ENCODE results near the gene PRDM10. TPM values are rescaled to one million over a fixed set of nuclear protein-coding genes. Genes with fewer than 3 reads are reported as not detected.

The PRDM10 gene
- total and polyA plus RNA-seq, 10 of the 15 experiments (the other 5 are each of a cell fraction or from before 2014, with no cell fraction given) = 0.93 to 6.2 (median 4.1) TPM

DNA sequence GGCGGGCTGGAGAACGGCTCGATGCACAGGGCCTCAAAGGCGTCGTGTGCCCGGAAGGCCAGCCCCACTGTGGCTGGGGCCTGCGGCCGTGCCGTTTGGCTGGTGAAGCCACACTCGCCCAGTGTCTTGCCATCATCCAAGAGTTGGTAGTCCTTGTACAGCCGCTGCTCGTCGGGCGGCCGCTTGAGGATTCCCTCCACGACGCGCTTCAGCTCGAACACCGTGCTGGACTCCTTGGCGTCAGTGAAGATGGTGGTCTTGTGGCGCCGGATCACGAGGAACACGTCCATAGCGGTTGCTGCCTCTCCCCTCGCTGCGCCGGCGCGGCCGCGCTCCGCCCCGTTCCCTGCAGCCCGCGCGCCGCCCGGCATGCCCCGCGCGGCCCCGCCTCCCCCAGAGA, 30.3 kb upstream of the PRDM10 start (continued):
- TF ChIP-seq, protein P1, sequence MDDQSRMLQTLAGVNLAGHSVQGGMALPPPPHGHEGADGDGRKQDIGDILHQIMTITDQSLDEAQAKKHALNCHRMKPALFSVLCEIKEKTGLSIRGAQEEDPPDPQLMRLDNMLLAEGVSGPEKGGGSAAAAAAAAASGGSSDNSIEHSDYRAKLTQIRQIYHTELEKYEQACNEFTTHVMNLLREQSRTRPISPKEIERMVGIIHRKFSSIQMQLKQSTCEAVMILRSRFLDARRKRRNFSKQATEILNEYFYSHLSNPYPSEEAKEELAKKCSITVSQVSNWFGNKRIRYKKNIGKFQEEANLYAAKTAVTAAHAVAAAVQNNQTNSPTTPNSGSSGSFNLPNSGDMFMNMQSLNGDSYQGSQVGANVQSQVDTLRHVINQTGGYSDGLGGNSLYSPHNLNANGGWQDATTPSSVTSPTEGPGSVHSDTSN (IDR thresholded peaks at IDR 0.05; ENCODE audit: insufficient replicate concordance, low read depth, low read length) = no peak
- no peak for TF ChIP-seq GABPA (IDR thresholded peaks at IDR 0.05; ENCODE audit: low read depth)
- TF ChIP-seq HCFC1 (IDR thresholded peaks at IDR 0.05; ENCODE audit: low read length) = no peak
- TF ChIP-seq ZNF274 (IDR thresholded peaks at IDR 0.05; ENCODE audit: insufficient read depth, insufficient read length) = no peak
- no peak for TF ChIP-seq POU2F2 (IDR thresholded peaks at IDR 0.05; ENCODE audit: borderline replicate concordance, low read depth, low read length)
- TF ChIP-seq SUZ12 (IDR thresholded peaks at IDR 0.05; ENCODE audit: unreplicated experiment) = no peak

DNA sequence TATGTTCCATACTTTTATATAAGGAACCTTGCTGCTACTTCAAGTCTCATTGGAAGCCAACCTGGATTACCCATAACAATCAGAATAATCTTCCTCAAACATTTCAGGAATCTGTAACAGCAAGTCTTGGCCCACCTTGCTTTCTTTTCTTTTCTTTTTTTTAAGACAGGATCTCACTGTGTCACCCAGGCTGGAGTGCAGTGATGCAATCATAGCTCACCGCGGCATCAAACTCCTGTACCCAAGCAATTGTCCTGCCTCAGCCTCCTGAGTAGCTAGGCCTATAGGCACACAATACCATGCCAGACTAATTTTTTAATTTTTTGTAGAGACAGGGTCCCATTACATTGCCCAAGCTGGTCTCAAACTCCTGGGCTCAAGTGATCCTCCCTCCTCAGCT, 29.3 kb upstream of the PRDM10 start:
- Histone ChIP-seq H3K4me1 (ENCODE audit: control insufficient read depth, insufficient read depth, low read length) (no peaks in the 10 kb centered on the region), H3K9me3 (replicated peaks; ENCODE audit: control insufficient read depth, insufficient read depth, low read length) (no peaks in the 10 kb centered on the region), H3K27me3 (replicated peaks in 1 of 2; ENCODE audit: control insufficient read depth in 2 of 2, insufficient read depth in 2 of 2, low read length in 1 of 2) (no peaks in the 10 kb centered on the region; a peak in 2 of 4 replicates), H3K9ac (ENCODE audit: control insufficient read depth, insufficient read depth, low read length) (no peak overlapping the region), H3K4me2 (ENCODE audit: control insufficient read depth, insufficient read depth) (no peak overlapping the region), H2AFZ (ENCODE audit: control insufficient read depth, low read depth, low read length) (no peak overlapping the region), H4K20me1 (ENCODE audit: control insufficient read depth, insufficient read depth) (no peaks in the 10 kb centered on the region), H3K36me3 (ENCODE audit: control insufficient read depth in 2 of 2, insufficient read depth in 2 of 2, low read length in 1 of 2) (no peaks in the 10 kb centered on the region), H3K27ac (ENCODE audit: control insufficient read depth, insufficient read depth) (no peak overlapping the region), H3K4me3 (no peak overlapping the region), H3K79me2 (ENCODE audit: control insufficient read depth, insufficient read depth, low read length) (no peaks in the 10 kb centered on the region)
- CTCF ChIA-PET = no interaction called here
- POLR2A ChIA-PET = no interaction called here
- in situ Hi-C loops (cut with MboI) (no loop called here), intact Hi-C loops (cut with micrococcal nuclease; ENCODE audit: unreplicated experiment) (no loop called here)
- RAD21 ChIA-PET (ENCODE audit: unreplicated experiment) = no interaction called here
- WGBS (ENCODE audit: insufficient coverage, insufficient replicate concordance, low lambda C conversion rate, missing lambda C conversion rate) = 93% methylated on average over 2 of the region's 2 CpGs
- ATAC-seq (no peak), FAIRE-seq (no peak), DNase-seq (ENCODE audit: low read depth, low spot score) (no peak)
- SMC1A ChIA-PET (ENCODE audit: uncharacterized antibody, unreplicated experiment) = interaction anchor here (0.6 kb wide), 1 partner anchor 111 kb away, joined by 3 read pairs; no protein-coding TSS in a partner anchor
- BruUV-seq (replicated peaks) = no TSS peak
- TF ChIP-seq MYB (IDR thresholded peaks at IDR 0.05; ENCODE audit: borderline replicate concordance, low read depth, low read length) = no peak
- no peak for TF ChIP-seq BCL11A (IDR thresholded peaks at IDR 0.05; ENCODE audit: low read depth, low read length)
- TF ChIP-seq, protein P2, sequence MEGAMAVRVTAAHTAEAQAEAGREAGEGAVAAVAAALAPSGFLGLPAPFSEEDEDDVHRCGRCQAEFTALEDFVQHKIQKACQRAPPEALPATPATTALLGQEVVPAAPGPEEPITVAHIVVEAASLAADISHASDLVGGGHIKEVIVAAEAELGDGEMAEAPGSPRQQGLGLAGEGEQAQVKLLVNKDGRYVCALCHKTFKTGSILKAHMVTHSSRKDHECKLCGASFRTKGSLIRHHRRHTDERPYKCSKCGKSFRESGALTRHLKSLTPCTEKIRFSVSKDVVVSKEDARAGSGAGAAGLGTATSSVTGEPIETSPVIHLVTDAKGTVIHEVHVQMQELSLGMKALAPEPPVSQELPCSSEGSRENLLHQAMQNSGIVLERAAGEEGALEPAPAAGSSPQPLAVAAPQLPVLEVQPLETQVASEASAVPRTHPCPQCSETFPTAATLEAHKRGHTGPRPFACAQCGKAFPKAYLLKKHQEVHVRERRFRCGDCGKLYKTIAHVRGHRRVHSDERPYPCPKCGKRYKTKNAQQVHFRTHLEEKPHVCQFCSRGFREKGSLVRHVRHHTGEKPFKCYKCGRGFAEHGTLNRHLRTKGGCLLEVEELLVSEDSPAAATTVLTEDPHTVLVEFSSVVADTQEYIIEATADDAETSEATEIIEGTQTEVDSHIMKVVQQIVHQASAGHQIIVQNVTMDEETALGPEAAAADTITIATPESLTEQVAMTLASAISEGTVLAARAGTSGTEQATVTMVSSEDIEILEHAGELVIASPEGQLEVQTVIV (IDR thresholded peaks at IDR 0.05; ENCODE audit: borderline replicate concordance, partially characterized antibody) = no peak
- no peak for TF ChIP-seq BRCA1 (IDR thresholded peaks at IDR 0.05; ENCODE audit: low read depth, low read length)
- TF ChIP-seq NR2C2 (IDR thresholded peaks at IDR 0.05; ENCODE audit: borderline replicate concordance, control insufficient read depth, insufficient read length, low read depth) = no peak
- TF ChIP-seq RAD21 (IDR thresholded peaks at IDR 0.05; ENCODE audit: insufficient read depth, low read depth, low read length) = no peak
- no peak for TF ChIP-seq FOXK2 (IDR thresholded peaks at IDR 0.05)
- TF ChIP-seq RFX5 (IDR thresholded peaks at IDR 0.05; ENCODE audit: low read depth, low read length) = no peak
- TF ChIP-seq, protein P3, sequence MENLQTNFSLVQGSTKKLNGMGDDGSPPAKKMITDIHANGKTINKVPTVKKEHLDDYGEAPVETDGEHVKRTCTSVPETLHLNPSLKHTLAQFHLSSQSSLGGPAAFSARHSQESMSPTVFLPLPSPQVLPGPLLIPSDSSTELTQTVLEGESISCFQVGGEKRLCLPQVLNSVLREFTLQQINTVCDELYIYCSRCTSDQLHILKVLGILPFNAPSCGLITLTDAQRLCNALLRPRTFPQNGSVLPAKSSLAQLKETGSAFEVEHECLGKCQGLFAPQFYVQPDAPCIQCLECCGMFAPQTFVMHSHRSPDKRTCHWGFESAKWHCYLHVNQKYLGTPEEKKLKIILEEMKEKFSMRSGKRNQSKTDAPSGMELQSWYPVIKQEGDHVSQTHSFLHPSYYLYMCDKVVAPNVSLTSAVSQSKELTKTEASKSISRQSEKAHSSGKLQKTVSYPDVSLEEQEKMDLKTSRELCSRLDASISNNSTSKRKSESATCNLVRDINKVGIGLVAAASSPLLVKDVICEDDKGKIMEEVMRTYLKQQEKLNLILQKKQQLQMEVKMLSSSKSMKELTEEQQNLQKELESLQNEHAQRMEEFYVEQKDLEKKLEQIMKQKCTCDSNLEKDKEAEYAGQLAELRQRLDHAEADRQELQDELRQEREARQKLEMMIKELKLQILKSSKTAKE (IDR thresholded peaks at IDR 0.05; ENCODE audit: low read depth, poor library complexity, severe bottlenecking) = no peak
- no peak for TF ChIP-seq TCF12 (IDR thresholded peaks at IDR 0.05; ENCODE audit: low read depth, low read length)
- TF ChIP-seq ZNF622 (IDR thresholded peaks at IDR 0.05) = no peak
- TF ChIP-seq NR2C1 (IDR thresholded peaks at IDR 0.05) = no peak
- TF ChIP-seq EZH2 (IDR thresholded peaks at IDR 0.05; ENCODE audit: borderline replicate concordance, control insufficient read depth, low read depth, low read length) = no peak
- TF ChIP-seq MEF2B (IDR thresholded peaks at IDR 0.05; ENCODE audit: partially characterized antibody, poor library complexity, severe bottlenecking) = no peak

Measured in GM12878 (cell line).